EH (cell line): Measurements from ENCODE around the gene MCM5.
A peak's percentile ranks its signal among the peaks of the same experiment; 100 is the strongest.

Source experiments
- DNase-seq: peaks from one replicate; pipeline ENCODE4 v3.0.0-alpha.2; 2015; ENCODE audit warnings: low read depth

MCM5 gene

DNA sequence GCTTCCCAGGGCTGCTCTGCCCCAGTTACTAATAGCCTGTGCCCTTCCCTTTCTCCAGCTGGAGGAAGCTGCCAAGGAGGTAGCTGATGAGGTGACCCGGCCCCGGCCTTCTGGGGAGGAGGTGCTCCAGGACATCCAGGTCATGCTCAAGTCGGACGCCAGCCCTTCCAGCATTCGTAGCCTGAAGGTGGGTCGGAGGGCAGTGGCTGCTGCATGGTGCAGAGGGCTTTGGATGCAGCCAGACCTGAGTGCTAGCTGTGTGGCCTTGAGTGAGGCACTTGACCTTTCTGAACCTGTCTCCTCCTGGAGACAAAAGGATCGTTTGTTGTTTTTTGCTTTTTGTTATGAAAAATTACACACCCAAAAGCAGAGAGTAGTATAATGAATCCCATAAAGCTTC is 3.4 kb downstream of the MCM5 start:
- DNase-seq: no peak

DNA sequence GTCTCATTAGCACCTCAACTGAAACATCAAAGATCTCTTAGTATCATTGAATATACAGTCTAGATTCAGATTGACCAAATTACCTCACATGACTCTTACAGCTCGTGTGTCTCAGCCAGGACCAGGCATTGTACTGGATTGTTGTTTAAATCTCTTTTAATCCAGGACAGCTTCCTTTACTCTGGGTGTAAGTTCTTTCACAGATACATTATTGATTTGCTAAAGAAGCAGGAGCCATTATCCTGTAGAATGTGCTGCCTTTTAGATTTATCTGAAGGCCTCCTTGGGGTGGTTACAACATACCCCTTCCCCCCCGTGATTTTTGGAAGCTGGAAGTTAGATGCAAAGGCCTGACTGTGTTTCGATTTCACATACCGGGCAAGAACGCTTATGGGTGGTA is 4.2 kb downstream of the MCM5 start:
- DNase-seq: no peak

DNA sequence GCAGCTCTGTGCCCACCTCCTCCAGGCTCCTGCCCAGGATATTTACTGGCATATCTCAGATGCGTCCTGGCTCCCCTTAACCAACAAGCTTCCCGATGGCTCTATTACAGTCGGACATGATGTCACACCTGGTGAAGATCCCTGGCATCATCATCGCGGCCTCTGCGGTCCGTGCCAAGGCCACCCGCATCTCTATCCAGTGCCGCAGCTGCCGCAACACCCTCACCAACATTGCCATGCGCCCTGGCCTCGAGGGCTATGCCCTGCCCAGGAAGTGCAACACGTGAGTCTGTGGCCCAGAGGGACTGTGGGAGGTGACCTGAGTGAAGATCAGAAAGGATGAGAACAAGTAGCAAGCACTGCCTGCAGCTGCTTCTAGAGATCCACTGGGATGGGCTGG is 6.5 kb downstream of the MCM5 start:
- DNase-seq: no peak

DNA sequence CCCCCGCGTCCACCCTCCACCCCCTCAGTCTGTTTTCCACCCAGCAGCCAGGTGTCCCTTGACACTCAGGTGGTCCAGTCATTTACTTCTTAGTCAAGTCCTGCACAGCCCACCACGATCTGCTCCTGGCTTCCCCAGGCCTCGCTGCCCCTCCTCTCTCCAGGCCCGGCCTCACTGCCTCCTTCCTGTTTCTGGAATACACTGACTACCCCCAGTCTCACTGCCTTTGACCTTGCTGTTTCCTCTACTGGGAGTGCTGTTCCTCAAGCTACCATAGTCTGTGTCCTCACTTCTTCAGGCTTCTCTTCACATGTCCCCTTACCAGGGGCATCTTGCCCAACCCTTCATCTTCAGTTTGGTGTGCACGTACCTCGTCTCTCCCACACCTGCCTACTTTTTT is 7.4 kb downstream of the MCM5 start:
- DNase-seq: no peak

DNA sequence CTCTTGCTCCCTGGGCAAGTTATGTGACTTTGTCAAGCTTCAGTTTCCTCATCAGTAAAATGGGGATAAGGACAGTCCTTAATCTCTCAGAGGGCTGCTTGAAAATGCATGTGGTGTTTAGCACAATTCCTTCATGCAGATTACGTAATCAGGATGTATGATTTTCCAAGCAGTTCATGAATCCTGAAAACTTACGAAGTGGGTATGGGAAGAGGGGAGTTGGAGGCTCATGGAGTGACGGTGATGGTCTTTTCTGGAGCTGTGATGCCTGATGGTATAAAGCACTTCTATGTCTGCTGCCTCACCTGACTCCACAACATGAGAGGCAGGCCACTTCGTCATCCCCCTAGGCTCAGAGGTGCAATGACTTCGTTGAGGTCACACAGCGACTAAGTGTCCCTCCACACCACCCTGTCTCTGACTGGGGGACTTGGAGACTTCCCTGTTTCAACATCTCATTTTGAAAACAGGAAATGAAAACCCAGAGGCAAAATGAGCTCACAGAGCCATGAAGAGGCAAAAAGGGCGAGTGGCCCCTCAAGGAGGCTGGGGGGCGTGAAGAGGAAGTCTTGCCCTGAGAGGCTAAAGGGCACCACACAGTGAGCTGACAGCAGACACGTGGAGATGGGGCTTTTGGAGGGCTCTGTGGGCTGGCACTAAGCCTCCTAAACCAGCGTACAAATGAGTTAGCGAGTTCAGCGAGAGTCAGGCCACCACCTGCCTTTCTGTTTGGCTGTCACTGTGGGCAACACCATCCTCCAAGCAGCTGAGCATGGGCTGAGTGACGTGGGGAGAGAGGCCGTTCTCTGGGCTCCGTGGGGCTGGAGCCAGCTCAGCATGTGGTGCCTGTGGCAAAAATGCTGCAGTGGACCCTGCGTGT is 10.1 kb downstream of the MCM5 start:
- no peak for DNase-seq

DNA sequence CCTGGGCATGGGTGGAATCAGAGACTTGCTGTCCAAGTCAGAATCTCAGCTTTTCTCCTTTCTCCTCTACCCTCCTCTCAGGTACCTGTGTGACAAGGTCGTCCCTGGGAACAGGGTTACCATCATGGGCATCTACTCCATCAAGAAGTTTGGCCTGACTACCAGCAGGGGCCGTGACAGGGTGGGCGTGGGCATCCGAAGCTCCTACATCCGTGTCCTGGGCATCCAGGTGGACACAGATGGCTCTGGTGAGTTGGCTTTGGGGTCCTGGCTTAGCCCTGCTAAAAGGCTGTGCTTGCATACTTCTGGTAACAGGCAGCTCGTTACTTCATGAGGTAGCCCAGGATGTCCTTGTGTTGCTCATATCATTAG is 10.7 kb downstream of the MCM5 start:
- no peak for DNase-seq

DNA sequence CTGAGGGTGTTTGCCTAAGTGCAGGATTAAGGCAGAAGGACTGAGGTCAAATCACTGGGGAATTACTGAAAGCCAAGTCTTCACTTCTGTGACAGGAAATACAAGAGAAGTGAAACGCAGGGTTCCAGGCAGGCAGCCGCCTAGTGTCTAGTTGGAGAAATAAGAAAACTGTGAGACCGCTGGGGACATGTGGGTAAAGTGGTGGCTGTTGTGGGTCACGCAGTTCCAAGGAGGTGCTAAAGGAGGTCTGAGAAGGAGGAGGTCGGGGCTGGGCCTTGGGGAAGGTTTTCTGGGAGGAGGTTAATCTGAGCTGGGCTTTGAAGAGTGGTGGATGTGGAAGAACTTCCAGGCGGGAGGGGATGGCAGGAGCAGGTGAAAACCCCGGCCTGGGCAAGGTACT is 11.2 kb downstream of the MCM5 start:
- no peak for DNase-seq

DNA sequence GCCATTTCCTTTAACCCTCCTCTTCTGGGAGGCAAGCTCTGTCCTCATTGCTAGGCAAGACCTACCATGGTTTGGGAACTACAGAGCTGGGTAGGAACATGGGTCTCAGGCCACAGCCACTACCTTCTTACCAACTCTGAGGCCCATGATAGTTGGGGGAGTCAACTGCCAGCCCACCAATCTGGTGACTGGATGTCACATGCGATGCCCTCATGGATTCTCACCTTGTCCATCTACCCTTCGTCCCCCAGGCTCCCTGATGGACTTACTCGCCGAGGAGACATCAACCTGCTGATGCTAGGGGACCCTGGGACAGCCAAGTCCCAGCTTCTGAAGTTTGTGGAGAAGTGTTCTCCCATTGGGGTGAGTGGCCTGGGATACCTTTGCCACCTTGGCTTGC is 13.7 kb downstream of the MCM5 start:
- DNase-seq: no peak

DNA sequence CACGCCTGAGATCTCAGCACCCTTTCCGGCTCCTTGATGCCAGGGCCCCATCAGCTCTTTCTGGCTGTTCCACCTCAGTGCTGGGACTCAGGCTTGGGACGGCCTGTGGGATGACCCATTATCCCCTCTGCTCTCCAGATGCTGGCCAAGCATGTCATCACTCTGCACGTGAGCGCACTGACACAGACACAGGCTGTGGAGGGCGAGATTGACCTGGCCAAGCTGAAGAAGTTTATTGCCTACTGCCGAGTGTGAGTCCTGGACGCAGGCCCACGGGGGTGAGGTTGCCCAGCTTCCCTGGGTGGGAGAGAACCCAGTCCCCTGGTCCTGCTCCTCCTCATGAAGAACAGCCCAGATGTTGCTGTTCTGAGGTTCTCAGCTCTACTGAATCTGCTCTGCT is 17.7 kb downstream of the MCM5 start:
- DNase-seq: no peak

DNA sequence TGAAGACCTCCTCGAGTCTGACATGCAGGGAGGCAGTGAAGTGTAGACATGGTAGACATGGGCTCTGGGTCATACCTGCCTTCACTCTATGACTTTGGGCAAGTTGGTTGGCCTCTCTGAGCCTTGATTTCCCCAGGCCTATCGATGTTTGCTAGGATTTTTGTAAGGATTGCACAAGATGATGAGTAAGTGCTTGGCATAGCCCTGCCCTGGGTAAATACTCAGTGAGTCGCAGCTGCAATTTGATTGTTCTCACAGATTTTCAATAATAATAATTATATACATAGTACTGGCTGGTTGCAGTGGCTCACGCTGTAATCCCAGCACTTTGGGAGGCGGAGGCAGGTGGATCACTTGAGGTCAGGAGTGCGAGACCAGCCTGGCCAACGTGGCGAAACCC is 18.1 kb downstream of the MCM5 start:
- peak; percentile 22 for DNase-seq

DNA sequence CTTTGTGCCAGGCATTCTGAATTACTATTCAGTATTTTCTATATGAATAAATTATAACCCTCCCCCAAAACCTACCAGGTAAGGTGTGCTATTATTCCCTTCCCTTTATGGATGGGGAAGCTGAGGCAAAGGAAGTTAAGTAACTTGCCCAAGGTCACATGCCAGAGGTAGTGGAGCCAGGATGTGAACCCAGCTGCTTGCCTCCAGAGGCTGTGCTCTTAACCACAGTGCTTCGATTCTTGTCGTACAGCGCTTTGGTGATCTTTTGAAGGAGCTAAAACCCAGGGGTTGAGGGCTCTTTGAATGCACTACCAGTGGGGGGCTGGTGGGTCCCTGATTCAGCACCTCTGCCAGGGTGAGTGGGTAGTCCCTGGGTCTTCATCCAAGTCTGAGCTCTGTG is 18.8 kb downstream of the MCM5 start:
- DNase-seq: no peak

DNA sequence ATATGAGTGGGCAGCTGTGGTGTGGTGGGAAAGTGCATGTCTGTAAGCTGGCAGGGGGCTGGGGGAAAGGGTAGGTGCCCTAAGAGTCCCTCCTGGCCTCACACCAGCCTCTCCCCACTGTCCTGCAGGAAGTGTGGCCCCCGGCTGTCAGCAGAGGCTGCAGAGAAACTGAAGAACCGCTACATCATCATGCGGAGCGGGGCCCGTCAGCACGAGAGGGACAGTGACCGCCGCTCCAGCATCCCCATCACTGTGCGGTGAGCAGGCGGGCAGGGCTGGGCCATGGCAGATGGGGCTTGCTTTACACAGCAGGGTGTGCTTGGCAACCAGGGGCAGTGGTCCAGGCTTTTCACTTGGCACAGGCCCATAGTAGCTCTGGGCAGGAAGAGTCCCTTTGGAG is 19.8 kb downstream of the MCM5 start:
- no peak for DNase-seq

DNA sequence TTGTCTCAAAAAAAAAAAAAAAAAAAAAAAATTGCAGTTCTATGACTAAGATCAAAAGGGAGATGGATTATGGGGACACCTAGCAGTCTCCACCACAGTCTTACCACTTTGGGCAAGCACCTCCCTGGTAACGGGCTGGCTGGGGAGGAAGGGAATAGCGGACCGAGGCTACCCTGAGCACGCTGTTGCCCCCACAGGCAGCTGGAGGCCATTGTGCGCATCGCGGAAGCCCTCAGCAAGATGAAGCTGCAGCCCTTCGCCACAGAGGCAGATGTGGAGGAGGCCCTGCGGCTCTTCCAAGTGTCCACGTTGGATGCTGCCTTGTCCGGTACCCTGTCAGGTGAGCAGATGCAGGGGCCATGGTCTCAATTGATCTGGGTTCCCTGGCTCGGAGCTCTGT is 21.2 kb downstream of the MCM5 start:
- no peak for DNase-seq

DNA sequence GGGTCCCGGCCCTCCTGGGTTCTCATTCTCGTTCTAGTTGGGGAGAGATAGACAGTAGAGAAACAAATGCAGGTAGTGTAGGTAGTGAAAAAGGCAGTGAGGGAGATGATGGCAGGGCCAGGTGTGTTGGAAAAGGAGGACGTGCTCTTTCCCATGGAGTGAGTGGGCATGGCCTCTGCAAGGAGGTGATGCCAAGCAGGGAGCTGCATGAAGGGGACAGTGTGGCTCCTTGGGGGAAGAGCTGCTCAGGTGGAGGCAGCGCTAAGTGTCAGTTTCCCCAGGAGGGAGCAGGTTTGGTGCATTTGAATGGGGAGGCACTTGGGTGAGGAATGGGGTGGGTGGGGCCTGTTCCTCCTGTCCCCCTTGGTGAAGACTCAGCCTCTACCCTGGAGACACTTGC is 22.2 kb downstream of the MCM5 start:
- no peak for DNase-seq

DNA sequence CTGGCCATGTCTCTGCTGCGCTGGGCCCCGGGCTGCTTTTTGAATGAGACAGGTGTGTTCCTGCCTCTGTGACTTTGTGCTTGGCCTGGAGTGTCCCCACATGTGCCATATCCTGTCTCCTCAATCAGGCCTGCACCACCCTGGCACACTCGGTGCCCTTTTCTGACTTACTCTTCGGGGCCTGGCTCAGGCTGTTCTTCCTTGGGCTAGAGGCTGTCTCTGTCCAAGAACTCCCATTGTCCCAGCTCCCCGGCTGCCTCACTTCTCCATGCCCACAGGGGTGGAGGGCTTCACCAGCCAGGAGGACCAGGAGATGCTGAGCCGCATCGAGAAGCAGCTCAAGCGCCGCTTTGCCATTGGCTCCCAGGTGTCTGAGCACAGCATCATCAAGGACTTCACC is 23.0 kb downstream of the MCM5 start:
- DNase-seq: no peak

DNA sequence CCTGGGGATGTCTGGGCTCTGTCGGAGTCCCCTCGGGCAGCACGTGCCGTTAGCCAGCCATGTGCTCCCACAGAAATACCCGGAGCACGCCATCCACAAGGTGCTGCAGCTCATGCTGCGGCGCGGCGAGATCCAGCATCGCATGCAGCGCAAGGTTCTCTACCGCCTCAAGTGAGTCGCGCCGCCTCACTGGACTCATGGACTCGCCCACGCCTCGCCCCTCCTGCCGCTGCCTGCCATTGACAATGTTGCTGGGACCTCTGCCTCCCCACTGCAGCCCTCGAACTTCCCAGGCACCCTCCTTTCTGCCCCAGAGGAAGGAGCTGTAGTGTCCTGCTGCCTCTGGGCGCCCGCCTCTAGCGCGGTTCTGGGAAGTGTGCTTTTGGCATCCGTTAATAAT is 24.1 kb downstream of the MCM5 start:
- no peak for DNase-seq

DNA sequence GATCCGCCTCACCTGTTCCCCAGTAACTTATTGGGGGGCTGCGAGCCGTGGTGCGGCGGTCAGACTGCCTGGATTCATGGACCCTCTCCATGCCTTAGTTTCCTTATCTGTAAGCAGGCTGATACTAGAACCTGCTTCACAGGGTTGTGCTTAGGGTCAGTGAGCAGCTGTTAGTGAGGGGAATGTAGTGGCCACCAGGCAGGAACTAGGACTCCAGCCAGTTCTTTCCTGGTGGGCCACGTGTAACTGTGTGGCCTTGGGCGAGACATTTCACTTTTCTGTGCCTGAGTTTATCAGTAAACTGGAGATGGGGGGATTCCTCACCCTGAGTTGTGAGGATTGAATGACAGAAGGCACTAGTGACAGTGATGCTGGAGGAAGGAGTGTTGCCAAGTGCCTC is 24.8 kb downstream of the MCM5 start:
- DNase-seq: no peak

DNA sequence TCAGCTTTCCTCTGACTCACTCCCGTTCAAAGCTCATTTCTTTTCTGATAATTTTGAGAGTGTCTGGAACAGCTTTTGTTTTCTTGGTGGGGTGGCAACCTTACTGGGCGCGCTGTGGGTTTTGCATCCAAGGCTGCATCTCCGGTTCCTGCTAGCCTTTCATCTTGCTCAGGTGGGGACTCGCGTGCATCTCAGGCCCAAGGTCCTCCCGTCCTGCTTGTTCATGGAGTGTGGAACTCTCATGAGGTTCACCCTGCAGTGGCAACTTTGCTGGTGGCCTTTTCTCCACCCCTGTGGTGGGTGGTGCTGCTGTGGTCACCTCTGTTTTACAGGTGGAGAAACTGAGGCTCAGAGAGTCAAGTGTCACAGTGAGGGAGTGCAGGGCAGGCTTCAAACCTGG is 25.6 kb downstream of the MCM5 start:
- DNase-seq: no peak

DNA sequence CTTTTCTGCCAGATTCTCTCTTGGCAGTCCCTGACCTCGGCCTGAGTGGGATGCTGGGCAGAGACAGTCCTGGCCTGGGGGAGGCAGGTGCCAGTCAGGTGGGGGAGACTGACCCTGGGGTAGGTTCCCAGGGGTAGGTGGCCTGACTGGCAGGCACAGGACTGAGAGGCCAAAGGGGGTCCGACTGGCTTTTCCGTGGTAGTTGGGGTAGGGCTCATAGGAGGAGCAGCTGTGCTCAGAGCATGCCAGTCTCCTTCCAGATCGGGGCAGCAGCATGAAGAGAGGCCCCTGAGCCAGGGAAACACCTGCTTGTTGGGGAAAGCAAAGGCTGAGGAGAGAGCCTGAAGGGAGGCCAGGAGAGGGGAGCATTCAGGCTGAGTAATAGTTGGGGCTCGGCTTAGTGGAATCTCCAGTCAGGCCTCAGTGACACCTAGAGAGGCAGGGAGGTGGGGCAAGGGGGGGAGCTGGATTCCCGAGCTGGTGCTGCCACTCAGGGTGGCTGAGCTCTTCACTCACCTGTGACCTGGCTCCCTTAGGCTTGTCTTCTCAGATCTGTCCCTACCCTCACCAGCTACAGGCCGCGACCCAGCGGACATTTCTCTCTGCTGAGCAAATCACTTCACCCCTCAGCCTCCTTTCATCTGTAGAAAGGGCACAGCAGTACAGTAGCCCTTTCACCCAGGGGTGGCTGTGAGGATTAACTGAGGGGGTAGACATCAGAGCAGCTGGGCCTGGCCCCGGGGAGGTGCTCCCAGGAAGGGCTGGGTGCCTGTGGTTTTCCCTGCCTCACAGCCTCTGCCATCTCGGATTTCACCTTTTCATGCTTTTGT is 26.2 kb downstream of the MCM5 start:
- DNase-seq: peak; percentile 49

DNA sequence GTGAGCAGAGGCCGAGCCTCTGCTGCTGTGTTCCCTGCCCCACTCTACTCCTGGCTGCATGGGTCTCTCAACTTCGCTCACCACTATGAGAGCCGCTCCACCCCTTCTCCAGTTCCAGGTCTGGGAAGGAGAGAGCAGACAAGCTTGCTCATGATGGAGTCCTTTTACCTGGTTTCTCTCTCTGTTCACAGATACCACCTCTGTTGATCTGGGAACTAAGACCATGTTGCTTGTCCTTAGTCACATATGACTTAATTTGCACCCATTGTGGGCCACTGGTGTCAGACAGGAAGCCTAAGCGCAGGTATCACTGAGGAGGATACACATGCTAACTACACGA is 26.8 kb downstream of the MCM5 start:
- no peak for DNase-seq

DNA sequence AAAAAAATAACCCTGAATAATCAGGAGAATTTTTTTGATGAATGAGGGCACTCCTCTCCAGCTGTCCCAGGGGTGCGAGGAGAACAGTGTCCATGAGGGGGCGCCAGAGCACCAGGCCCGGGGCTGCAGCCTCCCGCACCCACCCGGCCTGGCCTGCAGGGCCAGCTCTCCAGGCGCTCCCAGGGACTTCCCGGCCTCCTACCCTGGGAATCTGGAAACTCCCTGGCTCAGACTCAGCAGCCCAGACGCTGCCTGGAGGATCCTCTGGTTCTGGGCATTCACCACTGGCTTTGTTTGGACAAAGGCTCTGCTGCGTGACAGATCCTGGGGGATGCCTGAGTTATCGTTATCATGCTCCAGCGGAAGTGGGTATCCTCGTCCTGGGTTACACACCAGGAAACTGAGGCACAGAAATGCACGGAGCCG is 31.0 kb downstream of the MCM5 start:
- DNase-seq: peak; percentile 95

DNA sequence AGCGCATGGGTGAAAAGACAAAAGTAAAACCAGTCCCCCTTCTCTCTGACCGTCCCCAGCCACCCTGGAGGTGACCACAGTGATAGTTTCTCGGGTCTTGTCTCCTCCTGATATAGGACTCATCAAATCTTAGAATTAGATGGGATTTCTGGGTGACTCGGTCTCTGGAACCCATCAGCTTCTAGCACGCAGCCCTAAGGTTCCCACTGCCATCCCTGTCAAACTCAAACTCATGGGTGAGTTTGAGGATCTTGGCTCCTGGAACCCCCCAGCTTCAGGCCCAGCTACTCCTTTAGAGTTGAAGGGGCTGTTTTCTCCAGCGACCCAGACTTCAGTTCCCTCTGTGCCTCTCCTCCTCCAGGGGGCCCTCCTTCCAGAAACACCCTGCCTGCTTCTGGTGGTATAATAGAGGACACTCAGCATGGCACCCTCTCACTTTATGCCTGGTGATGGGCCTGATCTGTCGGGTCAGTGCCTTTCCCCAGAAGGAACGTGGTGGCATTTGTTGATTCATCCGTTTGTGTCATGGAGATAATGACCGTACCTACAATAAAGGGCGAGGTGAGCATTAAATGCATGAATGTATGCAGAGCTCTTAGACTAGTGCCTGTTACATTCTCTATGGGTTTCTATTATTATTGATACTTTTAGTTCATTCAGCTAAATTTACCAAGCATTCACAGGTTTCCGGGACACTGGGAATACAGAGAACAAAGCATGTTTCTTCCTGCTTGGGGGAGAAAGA is 31.7 kb downstream of the MCM5 start:
- DNase-seq: no peak
